ENCODE data around the gene PTPRR.

- TF ChIP-seq CTCF (IDR thresholded peaks at IDR 0.05) (no peak), POLR2A (IDR thresholded peaks at IDR 0.05) (no peak), EP300 (IDR thresholded peaks at IDR 0.05) (no peak)
Observed at GRCh38 chr12:70758494-70758845, 162.1 kb downstream of the PTPRR start.

Measured in ovary (tissue), 3 donors.